ENCODE data around the gene TAB2. TPM values are rescaled to one million over a fixed set of nuclear protein-coding genes. Genes with fewer than 3 reads are reported as not detected.

The TAB2 gene
- total and polyA plus RNA-seq, 7 donors: 35.9 to 86.0 (median 56.5) TPM

- Histone ChIP-seq H3K27ac (no peak overlapping the region), H3K4me3 (no peak overlapping the region), H3K4me1 (peaks cover 7% of the 10 kb centered on the region), H3K36me3 (ENCODE audit: insufficient read depth in 1 of 2, low read depth in 1 of 2) (no peaks in the 10 kb centered on the region), H3K9me3 (no peaks in the 10 kb centered on the region), H3K27me3 (ENCODE audit: insufficient read depth in 3 of 3, low read length in 2 of 3) (no peaks in the 10 kb centered on the region)
- no peak for DNase-seq
- TF ChIP-seq, protein P1, sequence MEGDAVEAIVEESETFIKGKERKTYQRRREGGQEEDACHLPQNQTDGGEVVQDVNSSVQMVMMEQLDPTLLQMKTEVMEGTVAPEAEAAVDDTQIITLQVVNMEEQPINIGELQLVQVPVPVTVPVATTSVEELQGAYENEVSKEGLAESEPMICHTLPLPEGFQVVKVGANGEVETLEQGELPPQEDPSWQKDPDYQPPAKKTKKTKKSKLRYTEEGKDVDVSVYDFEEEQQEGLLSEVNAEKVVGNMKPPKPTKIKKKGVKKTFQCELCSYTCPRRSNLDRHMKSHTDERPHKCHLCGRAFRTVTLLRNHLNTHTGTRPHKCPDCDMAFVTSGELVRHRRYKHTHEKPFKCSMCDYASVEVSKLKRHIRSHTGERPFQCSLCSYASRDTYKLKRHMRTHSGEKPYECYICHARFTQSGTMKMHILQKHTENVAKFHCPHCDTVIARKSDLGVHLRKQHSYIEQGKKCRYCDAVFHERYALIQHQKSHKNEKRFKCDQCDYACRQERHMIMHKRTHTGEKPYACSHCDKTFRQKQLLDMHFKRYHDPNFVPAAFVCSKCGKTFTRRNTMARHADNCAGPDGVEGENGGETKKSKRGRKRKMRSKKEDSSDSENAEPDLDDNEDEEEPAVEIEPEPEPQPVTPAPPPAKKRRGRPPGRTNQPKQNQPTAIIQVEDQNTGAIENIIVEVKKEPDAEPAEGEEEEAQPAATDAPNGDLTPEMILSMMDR (IDR thresholded peaks at IDR 0.05): no peak
- no peak for ATAC-seq
- WGBS, 3 donors: 62 to 65% (median 64%) methylated on average over 7 of the region's 7 CpGs
- intact Hi-C loops (cut with DNase I): no loop called here
These were observed 106.5 kb downstream of the TAB2 start for GRCh38 chr6:149423964-149424440.

DNA sequence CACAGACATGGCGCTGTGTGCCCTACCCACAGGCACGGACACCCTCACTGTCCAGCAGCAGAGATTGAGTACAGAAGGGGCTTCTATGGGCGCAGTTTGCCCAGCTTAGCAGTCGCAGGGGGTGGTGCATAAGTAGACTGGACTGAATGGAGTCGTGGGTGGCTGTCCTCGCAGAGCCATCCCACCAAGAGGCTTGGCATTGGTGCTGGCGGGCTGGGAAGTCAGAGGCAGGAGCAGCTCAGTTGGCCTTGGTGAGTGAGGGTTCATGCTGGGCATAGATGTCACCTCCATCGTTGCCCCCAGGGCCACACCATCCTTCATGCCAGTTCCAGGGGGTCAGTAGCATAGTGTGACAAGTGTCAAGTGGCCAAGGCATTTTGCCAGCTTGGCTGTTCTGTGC is 107.7 kb downstream of the TAB2 start:
- 79 to 95% (median 95%) methylated on average over 8 of the region's 8 CpGs for WGBS, 3 donors
- DNase-seq: no peak
- H3K27me3 ChIP-seq (ENCODE audit: insufficient read depth in 3 of 3, low read length in 2 of 3): no peaks in the 10 kb centered on the region
- TF ChIP-seq, protein P1 (IDR thresholded peaks at IDR 0.05): no peak
- no peaks in the 10 kb centered on the region for H3K36me3 ChIP-seq (ENCODE audit: insufficient read depth in 1 of 2, low read depth in 1 of 2)
- H3K9me3 ChIP-seq: no peaks in the 10 kb centered on the region
- no peak for ATAC-seq
- H3K4me3 ChIP-seq: no peak overlapping the region
- intact Hi-C loops (cut with DNase I): loop anchor here in 1 of 2 donors (5.0 kb wide), 1 partner anchor 393 kb away; no protein-coding TSS in a partner anchor
- no peak overlapping the region for H3K27ac ChIP-seq
- H3K4me1 ChIP-seq: peaks cover 7% of the 10 kb centered on the region

GRCh38 chr6:149425754-149426153 is 108.2 kb downstream of the TAB2 start:
- Histone ChIP-seq H3K9me3 (no peaks in the 10 kb centered on the region), H3K27ac (no peak overlapping the region), H3K36me3 (ENCODE audit: insufficient read depth in 1 of 2, low read depth in 1 of 2) (no peaks in the 10 kb centered on the region), H3K4me1 (peaks cover 7% of the 10 kb centered on the region), H3K4me3 (no peak overlapping the region), H3K27me3 (ENCODE audit: insufficient read depth in 3 of 3, low read length in 2 of 3) (no peaks in the 10 kb centered on the region)
- ATAC-seq: no peak
- intact Hi-C loops (cut with DNase I): loop anchor here in 1 of 2 donors (5.0 kb wide), 1 partner anchor 393 kb away; no protein-coding TSS in a partner anchor
- no peak for DNase-seq
- WGBS, 3 donors: 90 to 96% (median 92%) methylated on average over 5 of the region's 5 CpGs
- TF ChIP-seq, protein P1 (IDR thresholded peaks at IDR 0.05): no peak

- no peaks in the 10 kb centered on the region for H3K27me3 ChIP-seq (ENCODE audit: insufficient read depth in 3 of 3, low read length in 2 of 3)
- intact Hi-C loops (cut with DNase I): loop anchor here in 1 of 2 donors (5.0 kb wide), 1 partner anchor 396 kb away; no protein-coding TSS in a partner anchor
- DNase-seq (no peak), ATAC-seq (no peak)
- H3K4me1 ChIP-seq: peaks cover 7% of the 10 kb centered on the region
- H3K36me3 ChIP-seq (ENCODE audit: insufficient read depth in 1 of 2, low read depth in 1 of 2): no peaks in the 10 kb centered on the region
- no peak overlapping the region for H3K4me3 ChIP-seq
- 90 to 94% (median 91%) methylated on average over 4 of the region's 4 CpGs for WGBS, 3 donors
- no peak overlapping the region for H3K27ac ChIP-seq
- TF ChIP-seq, protein P1 (IDR thresholded peaks at IDR 0.05): no peak
- H3K9me3 ChIP-seq: no peaks in the 10 kb centered on the region
These were observed 111.1 kb downstream of the TAB2 start for GRCh38 chr6:149428606-149429005.
